CD14-positive monocyte (primary cell): Measurements from ENCODE around the gene LTF. TPM values are rescaled to one million over a fixed set of nuclear protein-coding genes. Genes with fewer than 3 reads are reported as not detected.

ENCODE experiments used
- DNase-seq, 3 donors: peaks; one replicate each; pipeline ENCODE4 v3.0.0-alpha.2; 2011 to 2022
- H2AFZ ChIP-seq: 2 replicates; pipeline ENCODE4 v1.6.0; 2012; ENCODE audit warnings: mild to moderate bottlenecking, low read depth, low read length, inconsistent platforms; ENCODE audit not compliant: insufficient read depth, poor library complexity, severe bottlenecking
- H3K27ac ChIP-seq, 2 donors: 1 replicate in 1 of 2; 2 replicates in 1 of 2; pipeline ENCODE4 v1.5.1; 2012 to 2013; ENCODE audit warnings: low read length in 2 of 2, control low read depth in 1 of 2, inconsistent platforms in 1 of 2, low read depth in 1 of 2, mild to moderate bottlenecking in 1 of 2
- H3K27me3 ChIP-seq, 2 donors: one replicate each; pipeline versions ENCODE4 v1.6.0 to v1.6.1; 2011 to 2013; ENCODE audit warnings: low read length in 2 of 2; ENCODE audit not compliant: control insufficient read depth in 2 of 2, insufficient read depth in 2 of 2
- H3K36me3 ChIP-seq, 2 donors: replicated peaks in 1 of 2; 1 replicate in 1 of 2; 2 replicates in 1 of 2; pipeline versions ENCODE4 v1.5.1 to v1.6.1; 2012 to 2013; ENCODE audit warnings: low read length in 2 of 2, control low read depth in 1 of 2, inconsistent platforms in 1 of 2, mild to moderate bottlenecking in 1 of 2; ENCODE audit not compliant: insufficient read depth in 2 of 2, control insufficient read depth in 1 of 2
- H3K4me1 ChIP-seq, 2 donors: 1 replicate in 1 of 2; 2 replicates in 1 of 2; pipeline versions ENCODE4 v1.5.1 to v1.6.1; 2012 to 2013; ENCODE audit warnings: low read length in 2 of 2, control low read depth in 1 of 2, inconsistent platforms in 1 of 2, mild to moderate bottlenecking in 1 of 2, moderate library complexity in 1 of 2; ENCODE audit not compliant: insufficient read depth in 2 of 2, control insufficient read depth in 1 of 2
- H3K4me2 ChIP-seq: replicated peaks from 2 replicates; pipeline ENCODE3; 2012; ENCODE audit warnings: low read length, moderate library complexity, mild to moderate bottlenecking; ENCODE audit not compliant: poor library complexity, severe bottlenecking; ENCODE audit errors: extremely low read depth
- H3K4me3 ChIP-seq, 3 experiments: fragments of 200-600 bp in 1 of 3; sonication (generic) in 1 of 3; replicated peaks in 1 of 3; 1 replicate in 2 of 3; 2 replicates in 1 of 3; pipeline ENCODE4 v1.5.1; 2011 to 2013; ENCODE audit warnings: low read length in 3 of 3, mild to moderate bottlenecking in 3 of 3, control low read depth in 2 of 3, low read depth in 2 of 3, inconsistent platforms in 1 of 3, moderate library complexity in 1 of 3
- H3K79me2 ChIP-seq: 2 replicates; pipeline ENCODE4 v1.6.0; 2012; ENCODE audit warnings: mild to moderate bottlenecking, control low read depth, inconsistent platforms, low read length, moderate library complexity; ENCODE audit not compliant: insufficient read depth
- H3K9ac ChIP-seq: 2 replicates; pipeline ENCODE4 v1.6.0; 2017; ENCODE audit warnings: low read length, mild to moderate bottlenecking; ENCODE audit not compliant: insufficient read depth, poor library complexity, severe bottlenecking
- H3K9me3 ChIP-seq, 2 donors: replicated peaks in 1 of 2; 1 replicate in 1 of 2; 2 replicates in 1 of 2; pipeline versions ENCODE4 v1.5.1 to v1.6.1; 2012 to 2013; ENCODE audit warnings: low read length in 2 of 2, control low read depth in 1 of 2; ENCODE audit not compliant: control insufficient read depth in 1 of 2, insufficient read depth in 1 of 2
- H4K20me1 ChIP-seq: 2 replicates; pipeline ENCODE4 v1.6.0; 2012; ENCODE audit warnings: mild to moderate bottlenecking, low read length, control low read depth, moderate library complexity; ENCODE audit not compliant: insufficient read depth
- H3K27ac Mint-ChIP-seq, 7 donors: one replicate each; pipeline ENCODE4 v1.8.0; 2020; ENCODE audit warnings: mild to moderate bottlenecking in 7 of 7, mixed read lengths in 7 of 7, moderate library complexity in 6 of 7, inconsistent platforms in 2 of 7
- H3K27me3 Mint-ChIP-seq, 3 donors: one replicate each; pipeline ENCODE4 v1.8.0; 2021 to 2022; ENCODE audit warnings: low read depth in 3 of 3, mild to moderate bottlenecking in 3 of 3, mixed read lengths in 3 of 3, moderate library complexity in 3 of 3, inconsistent platforms in 1 of 3
- H3K36me3 Mint-ChIP-seq, 2 donors: one replicate each; pipeline ENCODE4 v1.8.0; 2020; ENCODE audit warnings: mixed read lengths in 2 of 2, inconsistent platforms in 1 of 2, mild to moderate bottlenecking in 1 of 2
- H3K4me1 Mint-ChIP-seq: one replicate; pipeline ENCODE4 v1.8.0; 2020; ENCODE audit warnings: mild to moderate bottlenecking, mixed read lengths
- H3K4me3 Mint-ChIP-seq, 2 donors: one replicate each; pipeline ENCODE4 v1.8.0; 2020; ENCODE audit warnings: mild to moderate bottlenecking in 2 of 2, mixed read lengths in 2 of 2, moderate library complexity in 1 of 2
- H3K9me3 Mint-ChIP-seq, 7 donors: one replicate each; pipeline ENCODE4 v1.8.0; 2020 to 2022; ENCODE audit warnings: mixed read lengths in 7 of 7, mild to moderate bottlenecking in 6 of 7, moderate library complexity in 6 of 7, inconsistent platforms in 2 of 7
- CTCF ChIP-seq: fragments of 200-600 bp; IDR thresholded peaks from one replicate; pipeline ENCODE4 v1.8.0; 2022; ENCODE audit warnings: antibody characterized with exemption, mild to moderate bottlenecking
- WGBS: methylation state at CpG from one replicate; pipeline ENCODE4 v1.1.5; 2013; ENCODE audit warnings: missing lambda C conversion rate; ENCODE audit not compliant: insufficient coverage; 5-methylcytosine and 5-hydroxymethylcytosine counted together
- intact Hi-C, 2 donors: fragments of 100-400 bp; cut with micrococcal nuclease; formaldehyde crosslinking; loops; one replicate each; pipeline versions ENCODE4 v1.15.0 to v1.15.1; 2023
- polyA plus RNA-seq, 3 donors: library from polyadenylated mRNA; depleted of rRNA in 1 of 3; unstranded in 2 of 3; stranded (reverse) in 1 of 3; fragments of 300-500 nt in 2 of 3; fragments of >200 nt in 1 of 3; fragmentation: Illumina TruSeq in 2 of 3; gene quantifications; 1 replicate in 2 of 3; 2 replicates in 1 of 3; pipeline ENCODE4 v1.2.3, GENCODE V29; 2012 to 2021

Gene LTF
- polyA plus RNA-seq, 3 donors: not detected

- no peaks in the 10 kb centered on the region for H3K27me3 ChIP-seq
- H3K4me2 ChIP-seq: no peak overlapping the region
- TF ChIP-seq CTCF: no peak
- peaks cover 12% of the 10 kb centered on the region for H3K4me1 Mint-ChIP-seq
- H3K36me3 Mint-ChIP-seq: no peaks in the 10 kb centered on the region
- H3K27ac Mint-ChIP-seq: no peak overlapping the region
- no peak for DNase-seq
- no peaks in the 10 kb centered on the region for H4K20me1 ChIP-seq
- no peaks in the 10 kb centered on the region for H3K36me3 ChIP-seq
- no peaks in the 10 kb centered on the region for H3K9me3 ChIP-seq
- H3K27me3 Mint-ChIP-seq: peaks cover 0 to 4% (median 1%) of the 10 kb centered on the region in 3 donors
- H3K27ac ChIP-seq: no peak overlapping the region
- H2AFZ ChIP-seq: no peak overlapping the region
- H3K4me3 Mint-ChIP-seq: no peak overlapping the region
- intact Hi-C loops: loop anchor here in 1 of 2 donors (10.0 kb wide), 1 partner anchor 154 kb away; no protein-coding TSS in a partner anchor
- WGBS: 81% methylated on average over 5 of the region's 6 CpGs
- H3K9ac ChIP-seq: no peak overlapping the region
- no peak overlapping the region for H3K4me3 ChIP-seq
- H3K79me2 ChIP-seq: no peaks in the 10 kb centered on the region
- peaks cover 8 to 11% of the 10 kb centered on the region in 2 donors for H3K4me1 ChIP-seq
- H3K9me3 Mint-ChIP-seq: peaks cover 0 to 1% (median 0%) of the 10 kb centered on the region in 7 donors
Observed at GRCh38 chr3:46480491-46481195, 15.9 kb upstream of the LTF start.

GRCh38 chr3:46479696-46480095 is 15.0 kb upstream of the LTF start:
- Histone ChIP-seq H2AFZ (no peak overlapping the region), H3K4me2 (no peak overlapping the region), H3K79me2 (no peaks in the 10 kb centered on the region), H3K27me3 (no peaks in the 10 kb centered on the region), H3K4me1 (peaks cover 8 to 11% of the 10 kb centered on the region in 2 donors), H3K36me3 (no peaks in the 10 kb centered on the region), H3K27ac (no peak overlapping the region), H3K9me3 (no peaks in the 10 kb centered on the region), H3K9ac (no peak overlapping the region), H4K20me1 (no peaks in the 10 kb centered on the region), H3K4me3 (no peak overlapping the region)
- Mint-ChIP-seq H3K27me3 (peaks cover 1 to 6% (median 2%) of the 10 kb centered on the region in 3 donors), H3K4me1 (peaks cover 12% of the 10 kb centered on the region), H3K27ac (peak overlapping the region in 4 of 7 donors; percentile 2 to 76 (median 20)), H3K36me3 (peaks cover 0 to 4% of the 10 kb centered on the region in 2 donors), H3K9me3 (peaks cover 2 to 10% (median 6%) of the 10 kb centered on the region in 7 donors), H3K4me3 (no peak overlapping the region)
- no peak for DNase-seq
- intact Hi-C loops: loop anchor here in 1 of 2 donors (10.0 kb wide), 1 partner anchor 155 kb away; no protein-coding TSS in a partner anchor
- TF ChIP-seq CTCF: no peak
- 100% methylated on average over 2 of the region's 5 CpGs for WGBS
